CD8-positive, alpha-beta memory T cell (primary cell): ENCODE results near the gene DPP9. TPM values are rescaled to one million over a fixed set of nuclear protein-coding genes. Genes with fewer than 3 reads are reported as not detected.

Experiments
- CTCF ChIA-PET: fragments of 350-600 bp; sonication (Branson Sonifier 250); formaldehyde crosslinking; loops from one replicate; lab custom pipeline; 2021; ENCODE audit warnings: antibody characterized with exemption; lab: Charles Lee
- POLR2A ChIA-PET: fragments of 350-600 bp; sonication (Branson Sonifier 250); formaldehyde crosslinking; loops from one replicate; lab custom pipeline; 2021; ENCODE audit warnings: antibody characterized with exemption; lab: Charles Lee
- DNase-seq, 5 donors: peaks; one replicate each; pipeline versions ENCODE4 v3.0.0 to v3.0.0-alpha.2; 2020 to 2022; ENCODE audit warnings: mixed read lengths in 1 of 5
- H3K27ac ChIP-seq: one replicate; pipeline ENCODE4 v1.7.0; 2013; ENCODE audit warnings: low read depth, mild to moderate bottlenecking, low read length, moderate library complexity
- H3K27me3 ChIP-seq: 2 replicates; pipeline ENCODE4 v1.7.0; 2013; ENCODE audit warnings: low read length, mild to moderate bottlenecking; ENCODE audit not compliant: insufficient read depth, poor library complexity, severe bottlenecking
- H3K36me3 ChIP-seq: 2 replicates; pipeline ENCODE4 v1.7.0; 2013; ENCODE audit warnings: mild to moderate bottlenecking, low read length, moderate library complexity; ENCODE audit not compliant: insufficient read depth
- H3K4me1 ChIP-seq: 2 replicates; pipeline ENCODE4 v1.7.0; 2013; ENCODE audit warnings: mild to moderate bottlenecking, low read length, moderate library complexity; ENCODE audit not compliant: insufficient read depth
- H3K4me3 ChIP-seq: 2 replicates; pipeline ENCODE4 v1.7.0; 2013; ENCODE audit warnings: mild to moderate bottlenecking, low read length
- H3K9me3 ChIP-seq: 2 replicates; pipeline ENCODE4 v1.7.0; 2013; ENCODE audit warnings: mild to moderate bottlenecking, low read length
- H3K27ac Mint-ChIP-seq, 8 donors: one replicate each; pipeline ENCODE4 v1.8.0; 2020 to 2021; ENCODE audit warnings: mixed read lengths in 8 of 8, mild to moderate bottlenecking in 6 of 8, inconsistent platforms in 3 of 8, moderate library complexity in 3 of 8
- H3K27me3 Mint-ChIP-seq, 2 donors: one replicate each; pipeline ENCODE4 v1.8.0; 2020 to 2021; ENCODE audit warnings: mixed read lengths in 2 of 2, mild to moderate bottlenecking in 1 of 2, moderate library complexity in 1 of 2
- H3K36me3 Mint-ChIP-seq, 3 donors: one replicate each; pipeline ENCODE4 v1.8.0; 2020 to 2021; ENCODE audit warnings: mixed read lengths in 3 of 3, inconsistent platforms in 1 of 3, mild to moderate bottlenecking in 1 of 3
- H3K4me1 Mint-ChIP-seq, 3 donors: one replicate each; pipeline ENCODE4 v1.8.0; 2020 to 2021; ENCODE audit warnings: mixed read lengths in 3 of 3, inconsistent platforms in 1 of 3, mild to moderate bottlenecking in 1 of 3
- H3K4me3 Mint-ChIP-seq, 7 donors: one replicate each; pipeline ENCODE4 v1.8.0; 2020 to 2021; ENCODE audit warnings: mixed read lengths in 7 of 7, mild to moderate bottlenecking in 6 of 7, moderate library complexity in 4 of 7, inconsistent platforms in 2 of 7
- H3K9me3 Mint-ChIP-seq, 5 donors: one replicate each; pipeline ENCODE4 v1.8.0; 2020 to 2022; ENCODE audit warnings: mixed read lengths in 5 of 5, mild to moderate bottlenecking in 3 of 5, moderate library complexity in 2 of 5, inconsistent platforms in 1 of 5
- polyA plus RNA-seq: library from polyadenylated mRNA; unstranded; fragments of 300-500 nt; fragmentation: Illumina TruSeq; gene quantifications from one replicate; pipeline ENCODE4 v1.2.3, GENCODE V29; 2021
- total RNA-seq, 2 experiments: library from RNA; stranded (reverse); gene quantifications; one replicate each; pipeline ENCODE4 v1.2.3, GENCODE V29; 2021

DPP9 gene
- total and polyA plus RNA-seq, 3 experiments from 2014 or later = 32.1 to 105 (median 105) TPM

GRCh38 chr19:4638828-4639530, 84.7 kb downstream of the DPP9 start, which contains the start of gene TNFAIP8L1:
Gene TNFAIP8L1 (plus strand): TSS chr19:4639516. CDS start chr19:4651870, 12,354 bp downstream.
- H3K27ac Mint-ChIP-seq = peak within 1 kb of the TSS; percentile 93 to 100 (median 99)
- POLR2A ChIA-PET = interaction anchor here (1.0 to 1.1 kb wide), 2 partner anchors 85 to 392 kb away, joined by 3 read pairs; partner anchors contain the start of gene DPP9
- H3K9me3 Mint-ChIP-seq = no peaks in the 10 kb centered on the region
- H3K36me3 Mint-ChIP-seq = peaks cover 0 to 1% (median 0%) of the 10 kb centered on the region in 3 donors
- H3K27me3 ChIP-seq = no peaks in the 10 kb centered on the region
- DNase-seq = peak; percentile 98 to 99 (median 99)
- peak within 1 kb of the TSS; percentile 85 to 95 (median 94) for H3K4me3 Mint-ChIP-seq
- CTCF ChIA-PET = interaction anchor here (1.5 to 3.4 kb wide), 2 partner anchors 62 kb away, joined by 4 to 44 read pairs; no protein-coding TSS in a partner anchor
- H3K9me3 ChIP-seq = no peaks in the 10 kb centered on the region
- H3K4me1 ChIP-seq = peaks cover 54% of the 10 kb centered on the region
- peak within 1 kb of the TSS; percentile 82 for H3K27ac ChIP-seq
- H3K4me1 Mint-ChIP-seq = peaks cover 16 to 36% (median 25%) of the 10 kb centered on the region in 3 donors
- H3K27me3 Mint-ChIP-seq = no peaks in the 10 kb centered on the region
- H3K36me3 ChIP-seq = no peaks in the 10 kb centered on the region
- H3K4me3 ChIP-seq = peak within 1 kb of the TSS; percentile 93

- no peaks in the 10 kb centered on the region for H3K9me3 Mint-ChIP-seq
- H3K27me3 Mint-ChIP-seq = peaks cover 0 to under 1% of the 10 kb centered on the region in 2 donors
- H3K27ac Mint-ChIP-seq = peak overlapping the region in 7 of 8 donors; percentile 93 to 100 (median 99)
- no peak for DNase-seq
- peak overlapping the region in 4 of 7 donors; percentile 27 to 90 (median 82) for H3K4me3 Mint-ChIP-seq
- ChIA-PET POLR2A (interaction anchor here (1.0 kb wide), 1 partner anchor 392 kb away, joined by 3 read pairs; no protein-coding TSS in a partner anchor), CTCF (interaction anchor here (3.4 kb wide), 1 partner anchor 61 kb away, joined by 44 read pairs; no protein-coding TSS in a partner anchor)
- Histone ChIP-seq H3K4me1 (peaks cover 54% of the 10 kb centered on the region), H3K9me3 (no peaks in the 10 kb centered on the region), H3K27ac (peak overlapping the region; percentile 82), H3K36me3 (no peaks in the 10 kb centered on the region), H3K27me3 (no peaks in the 10 kb centered on the region), H3K4me3 (peak overlapping the region; percentile 65)
- H3K36me3 Mint-ChIP-seq = peaks cover 0 to 1% (median 0%) of the 10 kb centered on the region in 3 donors
- H3K4me1 Mint-ChIP-seq = peaks cover 18 to 38% (median 26%) of the 10 kb centered on the region in 3 donors
Measured at GRCh38 chr19:4638317-4638716, 85.3 kb downstream of the DPP9 start.

GRCh38 chr19:4636761-4637160, 86.9 kb downstream of the DPP9 start:
- H3K27ac ChIP-seq = peak overlapping the region; percentile 0

GRCh38 chr19:4636151-4636717, 87.4 kb downstream of the DPP9 start:
- Mint-ChIP-seq H3K27me3 (peaks cover 4 to 5% of the 10 kb centered on the region in 2 donors), H3K4me1 (peaks cover 20 to 34% (median 25%) of the 10 kb centered on the region in 3 donors), H3K4me3 (peak overlapping the region; percentile 41 to 81 (median 52)), H3K27ac (peak overlapping the region in 5 of 8 donors; percentile 8 to 75 (median 66)), H3K36me3 (peaks cover 0 to 1% (median 0%) of the 10 kb centered on the region in 3 donors), H3K9me3 (no peaks in the 10 kb centered on the region)
- Histone ChIP-seq H3K27ac (peak overlapping the region; percentile 0), H3K36me3 (no peaks in the 10 kb centered on the region), H3K4me1 (peaks cover 46% of the 10 kb centered on the region), H3K4me3 (peak overlapping the region; percentile 69), H3K9me3 (no peaks in the 10 kb centered on the region), H3K27me3 (no peaks in the 10 kb centered on the region)
- ChIA-PET POLR2A (interaction anchor here (0.6 kb wide), 1 partner anchor 60 kb away, joined by 3 read pairs; no protein-coding TSS in a partner anchor), CTCF (interaction anchor here (0.5 to 3.4 kb wide), 30 partner anchors 9 to 1550 kb away, joined by 3 to 44 read pairs (median 5); partner anchors contain the start of genes MYDGF and YJU2)
- peak; percentile 67 to 81 (median 74) for DNase-seq

More at GRCh38 chr19:4636761-4637160, 86.9 kb downstream of the DPP9 start:
- Histone ChIP-seq H3K27me3 (no peaks in the 10 kb centered on the region), H3K36me3 (no peaks in the 10 kb centered on the region), H3K9me3 (no peaks in the 10 kb centered on the region), H3K4me1 (peaks cover 51% of the 10 kb centered on the region), H3K4me3 (peak overlapping the region; percentile 12)
- ChIA-PET CTCF (interaction anchor here (0.5 to 3.4 kb wide), 29 partner anchors 9 to 1549 kb away, joined by 3 to 44 read pairs (median 5); partner anchors contain the start of genes MYDGF and YJU2), POLR2A (no interaction called here)
- Mint-ChIP-seq H3K9me3 (no peaks in the 10 kb centered on the region), H3K4me3 (peak overlapping the region in 4 of 7 donors; percentile 34 to 46 (median 43)), H3K27me3 (peaks cover 4 to 5% of the 10 kb centered on the region in 2 donors), H3K36me3 (peaks cover 0 to 1% (median 0%) of the 10 kb centered on the region in 3 donors), H3K27ac (peak overlapping the region in 4 of 8 donors; percentile 8 to 75 (median 69)), H3K4me1 (peaks cover 20 to 39% (median 28%) of the 10 kb centered on the region in 3 donors)
- no peak for DNase-seq

GRCh38 chr19:4635754-4636116, 87.9 kb downstream of the DPP9 start:
- POLR2A ChIA-PET = interaction anchor here (0.6 kb wide), 1 partner anchor 59 kb away, joined by 3 read pairs; no protein-coding TSS in a partner anchor
- H3K4me3 ChIP-seq = peak overlapping the region; percentile 69
- peak overlapping the region in 6 of 7 donors; percentile 37 to 81 (median 56) for H3K4me3 Mint-ChIP-seq

GRCh38 chr19:4633140-4633967, 90.3 kb downstream of the DPP9 start:
- Mint-ChIP-seq H3K27me3 (peaks cover 4 to 9% of the 10 kb centered on the region in 2 donors), H3K36me3 (no peaks in the 10 kb centered on the region), H3K4me1 (peaks cover 4 to 15% (median 9%) of the 10 kb centered on the region in 3 donors), H3K4me3 (peak overlapping the region in 1 of 7 donors; percentile 51), H3K27ac (peak overlapping the region in 6 of 8 donors; percentile 14 to 83 (median 60)), H3K9me3 (no peaks in the 10 kb centered on the region)
- no peaks in the 10 kb centered on the region for H3K27me3 ChIP-seq
- DNase-seq = peak; percentile 18 to 63 (median 32)
- no peaks in the 10 kb centered on the region for H3K36me3 ChIP-seq
- peak overlapping the region; percentile 2 for H3K27ac ChIP-seq
- CTCF ChIA-PET = interaction anchor here (0.7 to 2.4 kb wide), 4 partner anchors 44 to 158 kb away, joined by 3 to 13 read pairs (median 8); partner anchors contain the start of gene FEM1A
- H3K4me3 ChIP-seq = no peak overlapping the region
- H3K4me1 ChIP-seq = peaks cover 23% of the 10 kb centered on the region
- POLR2A ChIA-PET = no interaction called here
- H3K9me3 ChIP-seq = no peaks in the 10 kb centered on the region

More at GRCh38 chr19:4635754-4636116, 87.9 kb downstream of the DPP9 start:
- Histone ChIP-seq H3K9me3 (no peaks in the 10 kb centered on the region), H3K27me3 (no peaks in the 10 kb centered on the region), H3K36me3 (no peaks in the 10 kb centered on the region), H3K27ac (no peak overlapping the region), H3K4me1 (peaks cover 41% of the 10 kb centered on the region)
- Mint-ChIP-seq H3K27ac (peak overlapping the region in 3 of 8 donors; percentile 27 to 70 (median 29)), H3K27me3 (peaks cover 4 to 5% of the 10 kb centered on the region in 2 donors), H3K9me3 (no peaks in the 10 kb centered on the region), H3K4me1 (peaks cover 20 to 32% (median 24%) of the 10 kb centered on the region in 3 donors), H3K36me3 (peaks cover 0 to 1% (median 0%) of the 10 kb centered on the region in 3 donors)
- DNase-seq = no peak
- CTCF ChIA-PET = interaction anchor here (1.0 to 3.4 kb wide), 23 partner anchors 10 to 389 kb away, joined by 3 to 44 read pairs (median 5); partner anchors contain the start of genes MYDGF and YJU2
